SU-DHL-6 (cell line): ENCODE data around the gene LRRN4.

Source experiments
- CTCF ChIP-seq: fragments of 200-600 bp; sonication (generic); IDR thresholded peaks from one replicate; pipeline ENCODE4 v1.5.1; 2017; ENCODE audit warnings: antibody characterized with exemption, mild to moderate bottlenecking, low read length, moderate library complexity; ENCODE audit not compliant: insufficient read depth, poor library complexity, severe bottlenecking
- EZH2phosphoT487 ChIP-seq: fragments of 200-600 bp; sonication (generic), shearing (Covaris generic); conservative IDR thresholded peaks from 2 replicates; pipeline ENCODE4 v1.6.1; 2018; ENCODE audit warnings: mild to moderate bottlenecking, antibody characterized with exemption, low read length, moderate library complexity, mixed read lengths

- TF ChIP-seq EZH2phosphoT487 (no peak), CTCF (no peak)
Observed at GRCh38 chr20:6024768-6025167, 29.1 kb downstream of the LRRN4 start.
